Activated CD8-positive, alpha-beta memory T cell treated with anti-CD3 and anti-CD28 coated beads, Interleukin-2, amount 50 U/mL, for 4 hours (primary cell): ENCODE results near the gene FAT1.

Experiments
- DNase-seq: peaks from one replicate; pipeline ENCODE4 v3.0.0-alpha.2; 2020

Gene FAT1

GRCh38 chr4:186754976-186755375 is 31.3 kb upstream of the FAT1 start:
- no peak for DNase-seq

- no peak for DNase-seq
Measured at GRCh38 chr4:186752325-186752724, 28.7 kb upstream of the FAT1 start.

DNA sequence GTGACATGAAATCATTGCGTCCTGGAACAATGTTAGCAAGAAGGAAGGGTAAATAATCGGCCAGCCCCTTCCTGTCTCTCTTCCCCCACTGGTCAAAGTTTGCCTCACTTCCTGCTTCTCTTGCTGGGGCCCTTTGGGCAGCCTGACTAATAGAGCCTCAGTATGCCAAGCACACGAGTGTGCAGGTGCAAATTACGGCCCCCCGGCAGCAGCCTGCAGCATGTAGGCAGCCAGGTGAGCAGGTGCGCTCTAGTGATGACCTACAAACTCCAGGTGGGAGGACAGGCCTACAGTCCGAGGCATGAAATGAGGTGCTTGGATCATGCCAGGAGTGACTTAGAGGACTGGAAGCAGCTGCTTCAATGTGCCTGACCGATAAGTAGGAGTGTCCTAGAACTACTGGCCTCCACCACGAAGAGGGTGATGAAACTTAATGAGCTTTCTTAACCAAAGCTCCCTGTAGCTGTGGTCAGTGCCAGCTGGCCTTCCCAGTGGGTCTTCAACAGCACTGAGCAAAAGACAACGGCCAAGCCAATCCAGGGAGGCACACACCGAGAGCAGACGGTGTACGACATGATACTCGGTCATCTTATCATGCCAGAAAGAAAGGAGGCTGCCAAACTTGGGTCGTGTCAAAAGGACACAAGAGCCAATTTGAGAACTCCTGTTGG is 26.1 kb upstream of the FAT1 start:
- DNase-seq = no peak

DNA sequence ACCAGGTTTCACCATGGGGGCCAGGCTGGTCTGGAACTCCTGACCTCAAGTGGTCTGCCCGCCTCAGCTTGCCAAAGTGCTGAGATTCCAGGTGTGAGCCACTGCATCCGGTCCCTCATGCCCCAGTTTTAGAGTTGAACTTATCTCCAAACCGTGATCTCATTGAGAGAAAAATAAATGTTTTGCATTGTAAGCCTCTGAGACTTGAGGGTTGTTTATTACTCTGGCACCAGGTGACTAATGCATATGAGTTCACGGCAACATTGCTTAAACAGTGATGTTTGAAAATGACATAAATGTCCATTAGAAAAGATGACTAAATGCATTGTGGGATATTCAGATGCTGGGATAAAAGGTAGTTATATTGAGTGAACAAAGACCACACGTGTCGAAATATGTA is 22.9 kb upstream of the FAT1 start:
- DNase-seq = no peak

GRCh38 chr4:186743261-186743660 is 19.6 kb upstream of the FAT1 start:
- DNase-seq = no peak

DNA sequence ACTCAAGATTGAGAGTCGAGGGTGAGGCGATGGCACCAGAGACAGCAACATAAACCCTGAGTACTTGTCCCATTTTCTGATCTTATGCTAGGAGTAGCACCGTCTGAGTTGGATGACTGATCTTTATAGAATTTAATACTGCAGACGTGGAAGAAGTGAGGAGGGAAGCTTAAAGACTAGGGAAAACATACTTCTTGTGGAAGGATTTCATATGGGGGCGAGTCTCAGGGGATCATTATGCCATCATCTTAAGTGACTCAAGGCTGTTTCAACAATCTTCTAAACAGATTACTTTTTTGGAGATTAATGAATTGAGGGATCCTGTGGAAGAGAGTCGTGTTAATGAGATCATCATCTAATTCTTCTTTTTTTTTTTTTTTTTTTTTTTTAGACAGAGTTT is 17.2 kb upstream of the FAT1 start:
- DNase-seq = no peak

DNA sequence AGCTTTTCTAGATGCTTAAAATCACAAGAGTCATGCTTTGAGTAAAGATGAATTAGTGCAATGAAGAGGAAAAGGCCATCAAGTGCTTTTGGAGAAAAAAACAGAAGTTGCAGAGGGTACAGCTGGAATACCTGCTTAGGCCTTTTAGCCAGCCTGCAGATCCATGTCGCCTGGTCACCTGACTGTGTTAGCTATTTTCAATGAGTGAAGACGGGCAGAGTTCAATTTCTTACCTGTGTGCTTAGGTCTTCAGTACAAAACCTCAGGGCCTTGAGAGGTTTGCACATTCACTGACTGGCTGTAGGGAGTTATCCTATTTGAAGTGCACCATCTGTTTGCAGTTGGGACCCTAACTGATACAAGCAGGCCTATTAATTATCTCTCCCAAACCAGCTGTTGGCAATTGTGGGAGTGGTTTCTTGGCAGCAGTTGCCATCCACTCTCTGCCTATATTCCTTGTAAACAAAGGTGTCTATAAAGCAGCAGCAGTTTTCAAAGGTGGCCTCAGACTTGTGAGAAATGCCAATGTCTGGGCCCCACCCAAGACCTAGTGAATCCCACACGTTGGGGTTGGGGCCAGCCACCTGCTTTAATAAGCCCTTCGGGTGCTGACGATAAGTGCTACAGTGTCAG is 16.3 kb upstream of the FAT1 start:
- no peak for DNase-seq

- DNase-seq = no peak
Measured at GRCh38 chr4:186739317-186739716, 15.7 kb upstream of the FAT1 start.

DNA sequence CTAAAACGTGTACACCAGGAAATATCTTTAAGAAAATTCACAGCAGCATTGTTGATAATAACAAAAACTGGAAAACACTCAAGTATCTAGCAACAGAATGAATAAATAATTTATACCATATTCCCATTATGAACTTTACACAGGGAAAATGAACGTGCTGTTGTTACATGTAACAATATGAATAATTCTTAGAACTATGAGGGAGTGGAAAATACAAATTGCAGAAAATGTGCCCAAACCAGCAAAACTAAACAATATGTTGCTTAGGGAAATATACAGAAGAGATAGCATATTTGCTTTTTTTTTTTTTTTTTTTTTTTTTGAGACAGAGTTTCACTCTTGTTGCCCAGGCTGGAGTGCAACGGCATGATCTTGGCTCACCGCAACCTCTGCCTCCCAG is 14.8 kb upstream of the FAT1 start:
- DNase-seq = no peak

GRCh38 chr4:186737427-186737826 is 13.8 kb upstream of the FAT1 start:
- DNase-seq = no peak

DNA sequence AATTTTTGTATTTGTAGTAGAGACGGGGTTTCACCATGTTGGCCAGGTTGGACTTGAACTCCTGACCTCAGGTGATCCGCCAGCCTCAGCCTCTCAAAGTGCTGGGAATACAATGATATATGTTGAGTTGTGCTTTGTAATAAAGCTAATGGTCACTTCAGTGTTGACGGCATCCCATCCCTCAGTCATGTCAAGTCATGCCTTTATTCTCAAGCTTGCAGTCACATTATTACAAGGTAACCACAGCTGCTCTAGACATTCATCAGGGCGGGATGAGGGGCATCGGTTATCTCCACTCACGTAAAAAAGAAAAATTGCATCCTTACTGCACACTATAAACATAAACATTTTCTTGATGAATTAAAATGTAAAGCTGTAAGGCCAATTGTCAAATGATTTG is 12.8 kb upstream of the FAT1 start:
- no peak for DNase-seq

DNA sequence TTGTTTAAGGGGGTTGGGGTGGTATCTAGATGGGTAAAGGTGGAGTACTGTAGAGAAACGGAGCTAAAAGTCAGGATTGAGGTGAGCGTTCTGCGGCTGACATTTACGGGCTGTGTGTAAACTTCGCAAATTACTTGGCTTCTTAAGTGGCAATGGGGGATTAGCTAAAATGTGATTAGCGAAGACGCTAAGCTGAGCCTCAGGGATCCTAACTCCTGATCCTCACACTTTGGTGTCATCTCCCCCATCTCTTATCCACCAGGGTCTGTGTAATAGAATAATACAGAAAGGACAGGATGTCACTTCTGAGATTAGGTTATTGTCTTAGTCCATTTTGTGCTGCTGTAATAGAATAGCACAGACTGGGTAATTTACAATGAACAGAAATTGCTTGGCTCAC is 10.6 kb upstream of the FAT1 start:
- no peak for DNase-seq

- DNase-seq = no peak
Measured at GRCh38 chr4:186733778-186734177, 10.1 kb upstream of the FAT1 start.

GRCh38 chr4:186730621-186731020 is 7.0 kb upstream of the FAT1 start:
- no peak for DNase-seq

DNA sequence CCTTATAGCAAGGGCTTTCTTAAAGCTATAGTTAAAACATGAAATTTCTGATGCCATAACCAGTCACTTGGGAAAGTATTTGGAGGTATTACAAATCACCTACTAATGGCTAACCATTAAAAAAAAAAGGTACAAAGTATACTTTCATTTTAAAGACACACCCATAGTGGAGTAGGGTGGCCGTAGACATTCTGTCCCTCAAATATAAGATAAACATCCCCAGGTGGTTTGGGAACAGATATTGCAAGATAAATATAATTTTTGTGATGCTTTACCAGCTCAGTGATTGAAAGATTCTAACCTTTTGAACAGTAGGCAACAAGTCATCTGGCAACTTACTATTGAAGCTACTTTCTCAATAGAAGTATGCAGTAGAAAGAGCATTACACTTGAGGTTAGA is 6.2 kb upstream of the FAT1 start:
- DNase-seq = no peak

GRCh38 chr4:186728631-186729271 is 5.1 kb upstream of the FAT1 start:
- DNase-seq = no peak

DNA sequence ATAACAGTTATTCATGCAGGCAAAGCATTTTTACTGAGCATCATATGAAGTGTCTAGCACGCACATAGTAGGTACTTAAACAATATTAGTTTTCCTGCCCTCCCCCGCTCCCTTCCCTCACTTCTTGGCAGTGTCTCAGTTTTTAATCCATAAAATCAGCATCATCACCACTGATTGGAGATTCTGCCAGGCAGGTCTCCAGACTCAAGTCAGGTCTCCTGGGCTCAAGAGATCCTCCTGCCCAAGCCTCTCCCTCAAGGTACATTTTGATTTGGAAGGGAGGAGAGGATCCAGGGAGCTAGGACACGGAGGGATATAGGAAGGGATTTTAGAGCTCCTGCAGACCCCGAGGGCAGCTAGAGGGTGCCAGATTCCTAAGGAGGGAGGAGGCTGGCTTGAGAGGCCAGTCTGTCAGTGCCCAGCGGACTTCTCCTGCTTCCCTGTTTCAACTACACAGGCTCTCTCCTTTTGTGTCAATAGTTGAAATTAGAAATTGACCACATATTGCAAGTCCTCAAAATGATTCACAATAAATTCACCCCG is 4.4 kb upstream of the FAT1 start:
- DNase-seq = no peak

GRCh38 chr4:186727169-186727976 is 3.7 kb upstream of the FAT1 start:
- no peak for DNase-seq

DNA sequence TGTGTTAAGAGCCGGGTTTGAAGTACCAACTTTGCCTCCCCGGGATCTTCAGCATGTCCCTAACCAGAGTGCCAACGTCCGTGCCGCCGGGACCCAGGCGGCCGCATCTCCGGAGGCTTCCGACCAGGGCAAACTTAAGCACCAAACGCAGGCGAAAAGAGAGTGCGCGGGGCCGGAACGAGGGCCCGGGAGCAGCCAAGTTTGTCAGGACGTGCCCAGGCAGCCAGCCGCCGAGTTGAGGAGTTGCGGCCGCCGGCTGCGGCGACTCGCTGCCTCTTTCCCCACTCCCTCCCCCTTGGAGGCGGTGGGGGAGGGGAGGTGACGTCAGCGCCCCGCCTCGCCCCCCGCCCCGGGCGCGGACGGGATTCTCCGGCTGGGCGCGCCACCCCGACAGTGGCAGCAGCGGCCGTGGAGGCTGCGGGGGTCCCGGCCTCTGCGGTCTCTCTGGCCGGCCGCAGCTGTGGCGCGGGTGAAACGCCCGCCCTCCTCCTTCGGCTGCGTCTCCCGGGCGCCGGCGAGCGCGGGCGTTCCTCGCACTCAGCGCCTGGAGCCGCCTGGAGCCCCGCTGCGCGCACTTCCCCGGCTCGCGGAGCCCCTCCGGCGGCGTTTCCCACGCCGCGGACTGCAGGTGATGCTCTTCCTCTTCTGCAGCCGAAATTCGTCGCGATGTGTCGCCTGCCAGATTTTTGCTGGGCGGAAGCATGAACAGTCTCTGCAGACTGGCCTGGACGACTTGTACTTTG is 2.9 kb upstream of the FAT1 start:
- no peak for DNase-seq

- DNase-seq = no peak
Measured at GRCh38 chr4:186725469-186726425, 2.1 kb upstream of the FAT1 start.

- no peak for DNase-seq
Measured at GRCh38 chr4:186724864-186725468, 1.3 kb upstream of the FAT1 start.
